ENCODE measurements around the gene CYB561D1. TPM values are rescaled to one million over a fixed set of nuclear protein-coding genes. Genes with fewer than 3 reads are reported as not detected.

The CYB561D1 gene
- total and polyA plus RNA-seq, 9 of the 15 experiments (the other 6 are each of a cell fraction or from before 2014, with no cell fraction given) = 0.71 to 7.2 (median 3.5) TPM

GRCh38 chr1:109528712-109529111 lies 34.8 kb downstream of the CYB561D1 start (continued):
- TF ChIP-seq NCOA6 (IDR thresholded peaks at IDR 0.05) (no peak), HDAC8 (tag; IDR thresholded peaks at IDR 0.05) (no peak), ZNF23 (CRISPR knock-in tag; IDR thresholded peaks at IDR 0.05) (no peak), THAP7 (CRISPR knock-in tag; IDR thresholded peaks at IDR 0.05) (no peak)

GRCh38 chr1:109529881-109530456 lies 36.1 kb downstream of the CYB561D1 start:
- in situ Hi-C loops (cut with MboI) (loop anchor here (5.0 kb wide), 2 partner anchors 33 to 268 kb away; no protein-coding TSS in a partner anchor), intact Hi-C loops (cut with micrococcal nuclease) (loop anchor here (5.0 to 10.0 kb wide), 2 partner anchors 108 to 415 kb away; partner anchors contain the start of gene ELAPOR1)
- ATAC-seq (no peak), DNase-seq (ENCODE audit: extremely low read depth in 1 of 4, low spot score in 3 of 4) (no peak), FAIRE-seq (no peak)
- no peaks in the 10 kb centered on the region for H3K9me3 ChIP-seq (replicated peaks; ENCODE audit: control insufficient read depth, insufficient read depth, low read depth, low read length)
- WGBS (ENCODE audit: insufficient coverage, low coverage, missing lambda C conversion rate) = 46% methylated on average over 8 of the region's 8 CpGs
- ChIA-PET CTCF (ENCODE audit: low intra/inter-chr PET ratio) (interaction anchor here (4.9 to 5.3 kb wide), 2 partner anchors 30 to 38 kb away, joined by 84 to 131 read pairs; partner anchors contain the start of gene CYB561D1), POLR2A (interaction anchor here (0.6 to 4.9 kb wide), 11 partner anchors 10 to 315 kb away, joined by 3 to 21 read pairs (median 9); partner anchors contain the start of genes ATXN7L2 and GNAI3)
- BruUV-seq (replicated peaks) = no TSS peak
- H3K36me3 ChIP-seq (ENCODE audit: control insufficient read depth, insufficient read depth, low read length) = no peaks in the 10 kb centered on the region
- H3K27me3 ChIP-seq (ENCODE audit: control insufficient read depth in 2 of 2, insufficient read depth in 2 of 2, low read length in 2 of 2) = peaks cover 15 to 27% of the 10 kb centered on the region in 2 experiments
- no peaks in the 10 kb centered on the region for H4K20me1 ChIP-seq (replicated peaks; ENCODE audit: control insufficient read depth, insufficient read depth, low read length)
- H3K27ac ChIP-seq (ENCODE audit: extremely low read depth, low read depth, low read length) = no peak overlapping the region
- no peak overlapping the region for H3K4me3 ChIP-seq
- peak overlapping the region in 1 of 2 experiments; percentile 61; a peak in 2 of 4 replicates for H3K9ac ChIP-seq (ENCODE audit: insufficient read depth in 1 of 2, low read depth in 2 of 2, low read length in 2 of 2)
- 0 out of 2 replicates have a peak overlapping the region, but pooled peaks have one; percentile 11 for H2AFZ ChIP-seq (ENCODE audit: low read depth, low read length)
- no peak for TF ChIP-seq ZNF518B (CRISPR knock-in tag; IDR thresholded peaks at IDR 0.05)
- no peaks in the 10 kb centered on the region for H3K9me1 ChIP-seq (ENCODE audit: control insufficient read depth, insufficient read depth, low read length)
- H3K4me1 ChIP-seq (replicated peaks in 1 of 2; ENCODE audit: control insufficient read depth in 2 of 2, insufficient read depth in 2 of 2, low read length in 2 of 2) = peaks cover 9 to 14% of the 10 kb centered on the region in 2 experiments; a peak in 4 of 5 replicates
- H3K79me2 ChIP-seq (ENCODE audit: control insufficient read depth, insufficient read depth, low read length) = no peaks in the 10 kb centered on the region
- no peak overlapping the region for H3K4me2 ChIP-seq (ENCODE audit: insufficient read depth, low read length)

All from K562 (cell line).